Aorta (tissue), 5 donors: ENCODE measurements around the gene NBEA. TPM values are rescaled to one million over a fixed set of nuclear protein-coding genes. Genes with fewer than 3 reads are reported as not detected.
"Not testable (repeated sequence)": the region's sequence is repeated elsewhere in the genome, so short reads cannot be mapped to it uniquely, and the experiment has no call there.

ENCODE experiments used
- ATAC-seq: fragments of 200-7000 bp; cut with Tn5 transposase; one replicate; pipeline ENCODE4 v1.9.1; 2022; ENCODE audit warnings: moderate library complexity; ENCODE audit not compliant: low FRiP score
- DNase-seq, 2 donors: peaks; one replicate each; pipeline ENCODE4 v3.0.0-alpha.2; 2020
- H3K27ac ChIP-seq, 2 donors: one replicate each; pipeline ENCODE4 v1.5.1; 2013; ENCODE audit warnings: low read length in 2 of 2, mild to moderate bottlenecking in 2 of 2, moderate library complexity in 2 of 2, control low read depth in 1 of 2, inconsistent platforms in 1 of 2, low read depth in 1 of 2
- H3K27me3 ChIP-seq, 2 donors: one replicate each; pipeline ENCODE4 v1.6.1; 2013; ENCODE audit warnings: control low read depth in 1 of 2, low read length in 1 of 2, mild to moderate bottlenecking in 1 of 2, moderate library complexity in 1 of 2; ENCODE audit not compliant: insufficient read depth in 2 of 2, control insufficient read depth in 1 of 2
- H3K36me3 ChIP-seq, 2 donors: one replicate each; pipeline ENCODE4 v1.6.1; 2013; ENCODE audit warnings: control low read depth in 1 of 2, low read length in 1 of 2, mild to moderate bottlenecking in 1 of 2; ENCODE audit not compliant: insufficient read depth in 2 of 2, control insufficient read depth in 1 of 2
- H3K4me1 ChIP-seq, 2 donors: one replicate each; pipeline ENCODE4 v1.6.1; 2013; ENCODE audit warnings: low read length in 2 of 2, control low read depth in 1 of 2, mild to moderate bottlenecking in 1 of 2, moderate library complexity in 1 of 2; ENCODE audit not compliant: insufficient read depth in 2 of 2, control insufficient read depth in 1 of 2
- H3K4me3 ChIP-seq, 2 donors: one replicate each; pipeline ENCODE4 v1.5.1; 2013; ENCODE audit warnings: low read length in 2 of 2, control low read depth in 1 of 2, mild to moderate bottlenecking in 1 of 2
- H3K9me3 ChIP-seq: one replicate; pipeline ENCODE4 v1.6.1; 2013; ENCODE audit warnings: mild to moderate bottlenecking, low read length; ENCODE audit not compliant: control insufficient read depth
- WGBS, 2 donors: extraction: QIAGEN DNeasy Blood & Tissue Kit; methylation state at CpG; one replicate each; pipeline ENCODE4 v1.1.7; 2013; 5-methylcytosine and 5-hydroxymethylcytosine counted together
- intact Hi-C, 2 donors: fragments of 100-400 bp; cut with DNase I; formaldehyde crosslinking; loops; one replicate each; pipeline versions ENCODE4 v1.14.2 to v1.15.0; 2022
- polyA plus RNA-seq, 2 donors: library from polyadenylated mRNA; stranded (reverse); fragments of 200-250 nt; gene quantifications; one replicate each; pipeline ENCODE4 v1.2.3, GENCODE V29; 2013
- total RNA-seq, 2 donors: library from RNA; stranded (reverse); fragmentation: NEBNext Ultra II Directional; extraction: Animal tissue kit (Norgen Biotek cat#: 25700); gene quantifications; one replicate each; pipeline ENCODE4 v1.2.1, GENCODE V29; 2021
- donor health status: healthy with polysubstance abuse.
- donor health status: Bipolar disorder and iron deficiency.
- donor health status: DM: no; HTN: no; CAD: no.
- donor health status: DM: no; HTN: no; CAD: no.
- donor health status: DM: yes; HTN: yes; CAD: no.

The NBEA gene
- total and polyA plus RNA-seq, 4 donors = 1.9 to 14.7 (median 8.8) TPM

- no peak for ATAC-seq
These were observed 29.4 kb downstream of the NBEA start for GRCh38 chr13:34971473-34971872.

GRCh38 chr13:34985199-34985598 is 43.1 kb downstream of the NBEA start:
- WGBS, 2 donors = 90 to 94% methylated on average over 5 of the region's 5 CpGs
- H3K36me3 ChIP-seq, ATAC-seq, DNase-seq, H3K4me3 ChIP-seq, H3K27ac ChIP-seq, intact Hi-C loops, H3K27me3 ChIP-seq, H3K4me1 ChIP-seq, H3K9me3 ChIP-seq: not testable (repeated sequence)

More at GRCh38 chr13:34971473-34971872, 29.4 kb downstream of the NBEA start:
- H3K27me3 ChIP-seq = no peaks in the 10 kb centered on the region
- peaks cover 2% of the 10 kb centered on the region for H3K9me3 ChIP-seq
- WGBS, 2 donors = 95 to 100% methylated on average over 2 of the region's 2 CpGs
- H3K36me3 ChIP-seq = no peaks in the 10 kb centered on the region
- DNase-seq = no peak
- no peaks in the 10 kb centered on the region for H3K4me1 ChIP-seq
- intact Hi-C loops = no loop called here
- H3K4me3 ChIP-seq = no peak overlapping the region
- no peak overlapping the region for H3K27ac ChIP-seq

- ATAC-seq (no peak), DNase-seq (no peak)
- no peak overlapping the region for H3K27ac ChIP-seq
- no peaks in the 10 kb centered on the region for H3K27me3 ChIP-seq
- peaks cover 0 to 3% of the 10 kb centered on the region in 2 donors for H3K36me3 ChIP-seq
- no peak overlapping the region for H3K4me3 ChIP-seq
- 94 to 96% methylated on average over 12 of the region's 12 CpGs for WGBS, 2 donors
- intact Hi-C loops = no loop called here
- no peaks in the 10 kb centered on the region for H3K4me1 ChIP-seq
- H3K9me3 ChIP-seq = peaks cover 12% of the 10 kb centered on the region
These were observed 46.3 kb downstream of the NBEA start for GRCh38 chr13:34988330-34988791.

- H3K4me3 ChIP-seq = no peak overlapping the region
- ATAC-seq = no peak
- no peak overlapping the region for H3K27ac ChIP-seq
- DNase-seq = no peak
- peaks cover 0 to 3% of the 10 kb centered on the region in 2 donors for H3K36me3 ChIP-seq
- H3K9me3 ChIP-seq = peaks cover 12% of the 10 kb centered on the region
- intact Hi-C loops = no loop called here
- H3K27me3 ChIP-seq = no peaks in the 10 kb centered on the region
- H3K4me1 ChIP-seq = no peaks in the 10 kb centered on the region
- 93 to 98% methylated on average over 1 of the region's 1 CpG for WGBS, 2 donors
These were observed 48.5 kb downstream of the NBEA start for GRCh38 chr13:34990399-34991214.

GRCh38 chr13:34993470-34993869 is 51.4 kb downstream of the NBEA start:
- intact Hi-C loops = no loop called here
- Histone ChIP-seq H3K27ac (no peak overlapping the region), H3K9me3 (peaks cover 9% of the 10 kb centered on the region), H3K27me3 (no peaks in the 10 kb centered on the region), H3K4me3 (no peak overlapping the region), H3K36me3 (peaks cover 0 to 3% of the 10 kb centered on the region in 2 donors), H3K4me1 (no peaks in the 10 kb centered on the region)
- ATAC-seq (no peak), DNase-seq (no peak)
- 61 to 79% methylated on average over 3 of the region's 3 CpGs for WGBS, 2 donors

GRCh38 chr13:35003734-35004133 is 61.7 kb downstream of the NBEA start:
- H3K27ac ChIP-seq, ATAC-seq, DNase-seq, H3K27me3 ChIP-seq, H3K9me3 ChIP-seq, H3K4me3 ChIP-seq, H3K36me3 ChIP-seq, H3K4me1 ChIP-seq, intact Hi-C loops: not testable (repeated sequence)
- WGBS, 2 donors = 88 to 91% methylated on average over 2 of the region's 2 CpGs

GRCh38 chr13:35005051-35005450 is 63.0 kb downstream of the NBEA start:
- ATAC-seq (no peak), DNase-seq (no peak)
- H3K36me3 ChIP-seq = no peaks in the 10 kb centered on the region
- intact Hi-C loops = no loop called here
- H3K4me3 ChIP-seq = no peak overlapping the region
- peaks cover 0 to 6% of the 10 kb centered on the region in 2 donors for H3K4me1 ChIP-seq
- WGBS, 2 donors = 40 to 47% methylated on average over 2 of the region's 2 CpGs
- no peak overlapping the region for H3K27ac ChIP-seq
- no peaks in the 10 kb centered on the region for H3K27me3 ChIP-seq
- no peaks in the 10 kb centered on the region for H3K9me3 ChIP-seq

- no peaks in the 10 kb centered on the region for H3K36me3 ChIP-seq
- H3K9me3 ChIP-seq = no peaks in the 10 kb centered on the region
- no peaks in the 10 kb centered on the region for H3K27me3 ChIP-seq
- no peak overlapping the region for H3K4me3 ChIP-seq
- DNase-seq = no peak
- no peaks in the 10 kb centered on the region for H3K4me1 ChIP-seq
- no peak for ATAC-seq
- H3K27ac ChIP-seq = no peak overlapping the region
- intact Hi-C loops = no loop called here
- WGBS, 2 donors = 85 to 88% methylated on average over 7 of the region's 7 CpGs
These were observed 72.6 kb downstream of the NBEA start for GRCh38 chr13:35014606-35015213.
